ENCODE measurements around the gene ATP6V1G2.

ATP6V1G2 gene

GRCh38 chr6:31573239-31574105, 27.1 kb upstream of the ATP6V1G2 start:
- H3K9ac ChIP-seq (ENCODE audit: low read depth, low read length) = no peak overlapping the region

GRCh38 chr6:31572041-31572911, 25.9 kb upstream of the ATP6V1G2 start, which contains the start of gene LTA:
Gene LTA (plus strand): TSS chr6:31572289. CDS start chr6:31572743, 454 bp downstream.
- H3K4me3 ChIP-seq (ENCODE audit: low read depth, low read length) = no peak within 1 kb of the TSS
- H3K4me1 ChIP-seq (ENCODE audit: control insufficient read depth, insufficient read depth, low read length) = no peaks in the 10 kb centered on the region
- no peak within 1 kb of the TSS for H3K9ac ChIP-seq (ENCODE audit: low read depth, low read length)

More at GRCh38 chr6:31573239-31574105, 27.1 kb upstream of the ATP6V1G2 start:
- Histone ChIP-seq H3K4me3 (ENCODE audit: low read depth, low read length) (no peak overlapping the region), H3K36me3 (ENCODE audit: control insufficient read depth, insufficient read depth, low read length) (no peaks in the 10 kb centered on the region), H3K4me1 (ENCODE audit: control insufficient read depth, insufficient read depth, low read length) (peaks cover 3% of the 10 kb centered on the region), H3K9me3 (ENCODE audit: control insufficient read depth, insufficient read depth, low read length) (no peaks in the 10 kb centered on the region), H3K27me3 (ENCODE audit: control insufficient read depth, insufficient read depth, low read length) (peaks cover 6% of the 10 kb centered on the region)

GRCh38 chr6:31569861-31570536, 23.6 kb upstream of the ATP6V1G2 start:
- Histone ChIP-seq H3K9ac (ENCODE audit: low read depth, low read length) (no peak overlapping the region), H3K4me3 (ENCODE audit: low read depth, low read length) (no peak overlapping the region), H3K36me3 (ENCODE audit: control insufficient read depth, insufficient read depth, low read length) (no peaks in the 10 kb centered on the region), H3K9me3 (ENCODE audit: control insufficient read depth, insufficient read depth, low read length) (no peaks in the 10 kb centered on the region), H3K27me3 (ENCODE audit: control insufficient read depth, insufficient read depth, low read length) (no peaks in the 10 kb centered on the region), H3K4me1 (ENCODE audit: control insufficient read depth, insufficient read depth, low read length) (no peaks in the 10 kb centered on the region)

More at GRCh38 chr6:31572041-31572911, 25.9 kb upstream of the ATP6V1G2 start, which contains the start of gene LTA:
- Histone ChIP-seq H3K9me3 (ENCODE audit: control insufficient read depth, insufficient read depth, low read length) (no peaks in the 10 kb centered on the region), H3K36me3 (ENCODE audit: control insufficient read depth, insufficient read depth, low read length) (no peaks in the 10 kb centered on the region), H3K27me3 (ENCODE audit: control insufficient read depth, insufficient read depth, low read length) (peaks cover 6% of the 10 kb centered on the region)

DNA sequence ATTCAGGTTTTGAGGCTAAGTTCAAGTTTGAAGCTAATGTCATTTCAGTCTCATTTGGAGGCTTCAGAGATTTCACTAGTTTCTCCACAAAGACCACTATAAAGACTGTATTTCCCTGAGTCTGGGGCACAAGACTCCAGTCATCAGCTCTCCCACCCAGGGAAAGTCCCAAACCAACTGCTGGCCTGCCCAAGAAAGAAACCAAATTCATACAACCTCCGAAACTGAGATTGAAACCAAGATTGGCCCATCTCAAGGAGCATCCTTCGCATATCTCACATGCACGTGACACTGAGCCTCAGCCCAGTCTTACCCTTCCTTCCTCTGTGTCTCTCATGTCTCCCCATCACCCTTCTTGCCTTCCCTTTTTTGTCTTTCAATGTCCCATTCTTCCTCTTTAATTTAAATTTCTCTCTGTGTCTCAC, 22.1 kb upstream of the ATP6V1G2 start:
- H3K9ac ChIP-seq (ENCODE audit: low read depth, low read length) = no peak overlapping the region
- H3K4me3 ChIP-seq (ENCODE audit: low read depth, low read length) = no peak overlapping the region
- H3K4me1 ChIP-seq (ENCODE audit: control insufficient read depth, insufficient read depth, low read length) = no peaks in the 10 kb centered on the region
- no peaks in the 10 kb centered on the region for H3K9me3 ChIP-seq (ENCODE audit: control insufficient read depth, insufficient read depth, low read length)
- no peaks in the 10 kb centered on the region for H3K36me3 ChIP-seq (ENCODE audit: control insufficient read depth, insufficient read depth, low read length)
- no peaks in the 10 kb centered on the region for H3K27me3 ChIP-seq (ENCODE audit: control insufficient read depth, insufficient read depth, low read length)

- no peaks in the 10 kb centered on the region for H3K4me1 ChIP-seq (ENCODE audit: control insufficient read depth, insufficient read depth, low read length)
- no peaks in the 10 kb centered on the region for H3K36me3 ChIP-seq (ENCODE audit: control insufficient read depth, insufficient read depth, low read length)
- no peak overlapping the region for H3K4me3 ChIP-seq (ENCODE audit: low read depth, low read length)
- H3K27me3 ChIP-seq (ENCODE audit: control insufficient read depth, insufficient read depth, low read length) = no peaks in the 10 kb centered on the region
- no peak overlapping the region for H3K9ac ChIP-seq (ENCODE audit: low read depth, low read length)
- no peaks in the 10 kb centered on the region for H3K9me3 ChIP-seq (ENCODE audit: control insufficient read depth, insufficient read depth, low read length)
These were observed 21.3 kb upstream of the ATP6V1G2 start for GRCh38 chr6:31567531-31568370.

GRCh38 chr6:31560697-31561058, 14.3 kb upstream of the ATP6V1G2 start:
- no peaks in the 10 kb centered on the region for H3K9me3 ChIP-seq (ENCODE audit: control insufficient read depth, insufficient read depth, low read length)
- peaks cover 16% of the 10 kb centered on the region for H3K36me3 ChIP-seq (ENCODE audit: control insufficient read depth, insufficient read depth, low read length)
- no peak overlapping the region for H3K9ac ChIP-seq (ENCODE audit: low read depth, low read length)
- H3K4me3 ChIP-seq (ENCODE audit: low read depth, low read length) = no peak overlapping the region
- no peaks in the 10 kb centered on the region for H3K4me1 ChIP-seq (ENCODE audit: control insufficient read depth, insufficient read depth, low read length)
- H3K27me3 ChIP-seq (ENCODE audit: control insufficient read depth, insufficient read depth, low read length) = no peaks in the 10 kb centered on the region

- H3K4me3 ChIP-seq (ENCODE audit: low read depth, low read length) = no peak overlapping the region
- no peaks in the 10 kb centered on the region for H3K4me1 ChIP-seq (ENCODE audit: control insufficient read depth, insufficient read depth, low read length)
- H3K9me3 ChIP-seq (ENCODE audit: control insufficient read depth, insufficient read depth, low read length) = no peaks in the 10 kb centered on the region
- no peak overlapping the region for H3K9ac ChIP-seq (ENCODE audit: low read depth, low read length)
- peaks cover 16% of the 10 kb centered on the region for H3K36me3 ChIP-seq (ENCODE audit: control insufficient read depth, insufficient read depth, low read length)
- H3K27me3 ChIP-seq (ENCODE audit: control insufficient read depth, insufficient read depth, low read length) = no peaks in the 10 kb centered on the region
These were observed 13.7 kb upstream of the ATP6V1G2 start for GRCh38 chr6:31559958-31560696.

DNA sequence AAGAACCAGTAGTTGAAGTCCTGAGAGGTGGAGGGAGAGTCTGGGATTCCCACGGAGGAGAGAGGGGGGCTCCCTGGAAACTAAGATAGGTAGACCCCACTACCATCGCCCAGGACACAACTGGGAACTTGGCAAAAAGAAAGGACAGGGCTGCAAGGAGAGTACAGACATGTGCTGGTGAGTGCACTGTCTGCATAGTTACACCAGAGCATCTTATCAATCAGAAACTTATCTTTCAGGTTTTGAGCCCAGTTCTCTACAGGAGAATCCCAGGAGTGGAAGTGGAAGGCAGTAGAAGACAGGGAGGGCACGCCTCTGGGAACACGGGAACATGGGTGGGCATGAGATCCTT, 13.2 kb upstream of the ATP6V1G2 start:
- H3K4me3 ChIP-seq (ENCODE audit: low read depth, low read length) = no peak overlapping the region
- no peaks in the 10 kb centered on the region for H3K9me3 ChIP-seq (ENCODE audit: control insufficient read depth, insufficient read depth, low read length)
- peaks cover 16% of the 10 kb centered on the region for H3K36me3 ChIP-seq (ENCODE audit: control insufficient read depth, insufficient read depth, low read length)
- H3K4me1 ChIP-seq (ENCODE audit: control insufficient read depth, insufficient read depth, low read length) = no peaks in the 10 kb centered on the region
- H3K27me3 ChIP-seq (ENCODE audit: control insufficient read depth, insufficient read depth, low read length) = no peaks in the 10 kb centered on the region
- H3K9ac ChIP-seq (ENCODE audit: low read depth, low read length) = no peak overlapping the region

DNA sequence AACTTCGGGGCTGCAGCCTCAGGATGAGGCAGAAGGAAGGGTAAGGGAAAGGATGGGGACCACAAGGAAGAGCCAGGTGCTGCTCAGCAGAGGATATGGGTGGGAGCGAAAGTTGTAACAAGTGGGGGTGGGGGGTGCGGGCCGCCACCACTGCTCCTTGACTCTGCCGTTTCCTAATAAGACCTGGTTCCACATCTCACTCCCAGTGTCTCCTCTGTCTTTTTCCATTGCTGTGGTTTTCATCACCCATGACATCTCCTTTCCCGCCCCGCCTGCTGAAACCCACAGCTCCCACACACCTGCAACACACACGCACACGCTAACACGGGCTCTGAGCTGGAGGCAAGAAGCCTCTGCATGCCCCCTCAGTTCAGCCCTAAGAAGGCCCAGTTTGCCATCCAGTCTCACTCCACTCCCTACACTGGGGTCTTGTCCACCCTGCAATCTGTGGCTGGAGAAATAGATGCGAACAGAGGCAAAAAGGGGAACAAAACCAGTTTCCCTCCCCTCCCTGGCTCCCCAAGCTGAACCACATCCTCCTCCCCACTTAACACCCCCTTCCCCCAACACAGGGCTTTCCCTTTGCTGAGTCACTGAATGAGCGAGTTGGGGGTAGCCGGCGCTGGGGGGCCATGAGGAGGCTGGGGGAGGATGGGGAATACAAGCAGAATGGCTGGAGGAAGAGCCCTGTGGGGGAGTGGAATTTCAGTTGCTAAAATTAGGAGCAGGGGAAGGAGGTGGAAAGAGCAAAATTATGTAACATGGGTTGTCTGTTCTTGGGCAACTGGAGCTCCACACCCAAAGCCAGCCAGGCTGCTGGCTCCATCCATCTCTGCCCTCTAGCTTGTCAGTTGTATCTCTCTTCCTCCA, 12.5 kb upstream of the ATP6V1G2 start:
- Histone ChIP-seq H3K4me1 (ENCODE audit: control insufficient read depth, insufficient read depth, low read length) (no peaks in the 10 kb centered on the region), H3K36me3 (ENCODE audit: control insufficient read depth, insufficient read depth, low read length) (peaks cover 16% of the 10 kb centered on the region), H3K9me3 (ENCODE audit: control insufficient read depth, insufficient read depth, low read length) (no peaks in the 10 kb centered on the region), H3K27me3 (ENCODE audit: control insufficient read depth, insufficient read depth, low read length) (no peaks in the 10 kb centered on the region), H3K9ac (ENCODE audit: low read depth, low read length) (no peak overlapping the region), H3K4me3 (ENCODE audit: low read depth, low read length) (no peak overlapping the region)

DNA sequence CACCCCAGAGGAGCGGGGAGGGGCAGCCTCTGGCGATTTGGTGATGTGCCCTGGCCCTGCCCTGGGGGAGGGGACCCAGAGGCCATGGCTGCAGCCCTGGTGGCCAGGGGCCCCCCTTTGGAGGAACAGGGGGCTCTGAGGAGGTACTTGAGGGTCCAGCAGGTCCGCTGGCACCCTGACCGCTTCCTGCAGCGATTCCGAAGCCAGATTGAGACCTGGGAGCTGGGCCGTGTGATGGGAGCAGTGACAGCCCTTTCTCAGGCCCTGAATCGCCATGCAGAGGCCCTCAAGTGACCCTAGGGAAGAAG, 11.9 kb upstream of the ATP6V1G2 start:
- no peak overlapping the region for H3K9ac ChIP-seq (ENCODE audit: low read depth, low read length)
- no peaks in the 10 kb centered on the region for H3K9me3 ChIP-seq (ENCODE audit: control insufficient read depth, insufficient read depth, low read length)
- H3K4me1 ChIP-seq (ENCODE audit: control insufficient read depth, insufficient read depth, low read length) = no peaks in the 10 kb centered on the region
- peaks cover 16% of the 10 kb centered on the region for H3K36me3 ChIP-seq (ENCODE audit: control insufficient read depth, insufficient read depth, low read length)
- no peaks in the 10 kb centered on the region for H3K27me3 ChIP-seq (ENCODE audit: control insufficient read depth, insufficient read depth, low read length)
- no peak overlapping the region for H3K4me3 ChIP-seq (ENCODE audit: low read depth, low read length)

Data from iPS-15b (cell line).